Suprapubic skin (tissue), 4 donors: ENCODE data around the gene GLRX3. TPM values are rescaled to one million over a fixed set of nuclear protein-coding genes. Genes with fewer than 3 reads are reported as not detected.

ENCODE experiments used
- DNase-seq, 2 donors: peaks; one replicate each; pipeline ENCODE4 v3.0.0-alpha.2; 2019; ENCODE audit warnings: low spot score in 2 of 2
- H3K27ac ChIP-seq: fragments of 200-600 bp; sonication (generic); one replicate; pipeline ENCODE4 v1.5.1; 2019
- H3K27me3 ChIP-seq: fragments of 200-600 bp; sonication (generic); one replicate; pipeline ENCODE4 v1.5.1; 2019
- H3K36me3 ChIP-seq: fragments of 200-600 bp; sonication (generic); one replicate; pipeline ENCODE4 v1.5.1; 2019
- H3K4me1 ChIP-seq: fragments of 200-600 bp; sonication (generic); one replicate; pipeline ENCODE4 v1.5.1; 2019
- H3K4me3 ChIP-seq: fragments of 200-600 bp; sonication (generic); one replicate; pipeline ENCODE4 v1.5.1; 2019; ENCODE audit warnings: mild to moderate bottlenecking
- H3K9me3 ChIP-seq: fragments of 200-600 bp; sonication (generic); one replicate; pipeline ENCODE4 v1.5.1; 2019
- CTCF ChIP-seq, 2 donors: fragments of 200-600 bp in 1 of 2; fragments of 450-650 bp in 1 of 2; sonication (generic) in 1 of 2; IDR thresholded peaks; one replicate each; pipeline ENCODE4 v1.5.1; 2016 to 2019; ENCODE audit warnings: antibody characterized with exemption in 2 of 2, mild to moderate bottlenecking in 1 of 2, moderate library complexity in 1 of 2
- EP300 ChIP-seq: sonication (generic); formaldehyde crosslinking; IDR thresholded peaks from one replicate; pipeline ENCODE4 v1.6.1; 2017; ENCODE audit warnings: antibody characterized with exemption
- POLR2A ChIP-seq, 2 donors: fragments of 450-650 bp; IDR thresholded peaks; one replicate each; pipeline ENCODE4 v1.6.1; 2017; ENCODE audit warnings: antibody characterized with exemption in 2 of 2, mild to moderate bottlenecking in 2 of 2, moderate library complexity in 2 of 2
- POLR2AphosphoS5 ChIP-seq, 3 donors: sonication (generic); formaldehyde crosslinking; IDR thresholded peaks; one replicate each; pipeline ENCODE4 v1.6.1; 2017; ENCODE audit warnings: antibody characterized with exemption in 3 of 3
- WGBS: methylation state at CpG from one replicate; pipeline ENCODE4 v1.1.5; 2018; 5-methylcytosine and 5-hydroxymethylcytosine counted together
- total RNA-seq, 4 donors: library from RNA; depleted of rRNA; stranded (reverse); fragments of >200 nt; gene quantifications; one replicate each; pipeline ENCODE4 v1.1.0, GENCODE V29; 2016

Gene GLRX3
- total RNA-seq, 4 donors from 2014 or later, result 35.7 to 115 (median 44.7) TPM

GRCh38 chr10:130215151-130215930 lies 79.2 kb downstream of the GLRX3 start:
- Histone ChIP-seq H3K9me3 (no peaks in the 10 kb centered on the region), H3K27me3 (no peaks in the 10 kb centered on the region), H3K4me1 (no peaks in the 10 kb centered on the region), H3K36me3 (no peaks in the 10 kb centered on the region), H3K27ac (no peak overlapping the region), H3K4me3 (no peak overlapping the region)
- TF ChIP-seq POLR2AphosphoS5 (IDR thresholded peaks at IDR 0.05) (no peak), EP300 (no peak), POLR2A (IDR thresholded peaks at IDR 0.05) (no peak), CTCF (IDR thresholded peaks at IDR 0.05) (no peak)
- peak; percentile 19 to 38 for DNase-seq
- 86% methylated on average over 2 of the region's 13 CpGs for WGBS

GRCh38 chr10:130215931-130216231 lies 79.7 kb downstream of the GLRX3 start:
- TF ChIP-seq EP300, result no peak
- no peak for TF ChIP-seq POLR2A (IDR thresholded peaks at IDR 0.05)
- no peak for TF ChIP-seq POLR2AphosphoS5 (IDR thresholded peaks at IDR 0.05)
- TF ChIP-seq CTCF (IDR thresholded peaks at IDR 0.05), result no peak
- Histone ChIP-seq H3K4me1 (no peaks in the 10 kb centered on the region), H3K9me3 (no peaks in the 10 kb centered on the region), H3K36me3 (no peaks in the 10 kb centered on the region), H3K27me3 (no peaks in the 10 kb centered on the region), H3K4me3 (no peak overlapping the region), H3K27ac (no peak overlapping the region)
- DNase-seq, result peak in 1 of 2 donors; percentile 44
- WGBS, result 83% methylated on average over 8 of the region's 8 CpGs

GRCh38 chr10:130218181-130218641 lies 82.0 kb downstream of the GLRX3 start:
- Histone ChIP-seq H3K27ac (no peak overlapping the region), H3K4me1 (no peaks in the 10 kb centered on the region), H3K27me3 (no peaks in the 10 kb centered on the region), H3K36me3 (no peaks in the 10 kb centered on the region), H3K4me3 (no peak overlapping the region), H3K9me3 (no peaks in the 10 kb centered on the region)
- DNase-seq, result peak; percentile 37 to 72
- 86% methylated on average over 11 of the region's 12 CpGs for WGBS
- TF ChIP-seq POLR2AphosphoS5 (IDR thresholded peaks at IDR 0.05) (no peak), CTCF (IDR thresholded peaks at IDR 0.05) (no peak), POLR2A (IDR thresholded peaks at IDR 0.05) (no peak)

- Histone ChIP-seq H3K27me3 (no peaks in the 10 kb centered on the region), H3K36me3 (no peaks in the 10 kb centered on the region), H3K9me3 (no peaks in the 10 kb centered on the region), H3K27ac (no peak overlapping the region), H3K4me1 (no peaks in the 10 kb centered on the region), H3K4me3 (no peak overlapping the region)
- WGBS, result 95% methylated on average over 3 of the region's 9 CpGs
- no peak for TF ChIP-seq POLR2A (IDR thresholded peaks at IDR 0.05)
- no peak for TF ChIP-seq EP300
- TF ChIP-seq POLR2AphosphoS5 (IDR thresholded peaks at IDR 0.05), result no peak
- TF ChIP-seq CTCF (IDR thresholded peaks at IDR 0.05), result no peak
- DNase-seq, result peak; percentile 31 to 74
Measured at GRCh38 chr10:130218936-130219335, 82.7 kb downstream of the GLRX3 start.

GRCh38 chr10:130220251-130221185 lies 84.3 kb downstream of the GLRX3 start:
- no peak for TF ChIP-seq POLR2AphosphoS5 (IDR thresholded peaks at IDR 0.05)
- no peak for TF ChIP-seq POLR2A (IDR thresholded peaks at IDR 0.05)
- TF ChIP-seq EP300, result no peak
- TF ChIP-seq CTCF (IDR thresholded peaks at IDR 0.05), result no peak
- no peaks in the 10 kb centered on the region for H3K27me3 ChIP-seq
- DNase-seq, result peak; percentile 28 to 57
- no peak overlapping the region for H3K27ac ChIP-seq
- no peak overlapping the region for H3K4me3 ChIP-seq
- 90% methylated on average over 19 of the region's 19 CpGs for WGBS
- no peaks in the 10 kb centered on the region for H3K4me1 ChIP-seq
- no peaks in the 10 kb centered on the region for H3K9me3 ChIP-seq
- no peaks in the 10 kb centered on the region for H3K36me3 ChIP-seq
